Astrocyte of the hippocampus (primary cell): ENCODE results near the gene SLC25A30.
A peak's percentile ranks its signal among the peaks of the same experiment; 100 is the strongest.
"Not testable (repeated sequence)": the region's sequence is repeated elsewhere in the genome, so short reads cannot be mapped to it uniquely, and the experiment has no call there.

Experiments used
- DNase-seq: peaks from one replicate; pipeline ENCODE4 v3.0.0; 2011; ENCODE audit warnings: low read depth, low spot score

SLC25A30 gene

GRCh38 chr13:45391926-45392325, 26.2 kb downstream of the SLC25A30 start:
- DNase-seq: no peak

GRCh38 chr13:45391128-45391527, 27.0 kb downstream of the SLC25A30 start:
- not testable (repeated sequence) for DNase-seq

DNA sequence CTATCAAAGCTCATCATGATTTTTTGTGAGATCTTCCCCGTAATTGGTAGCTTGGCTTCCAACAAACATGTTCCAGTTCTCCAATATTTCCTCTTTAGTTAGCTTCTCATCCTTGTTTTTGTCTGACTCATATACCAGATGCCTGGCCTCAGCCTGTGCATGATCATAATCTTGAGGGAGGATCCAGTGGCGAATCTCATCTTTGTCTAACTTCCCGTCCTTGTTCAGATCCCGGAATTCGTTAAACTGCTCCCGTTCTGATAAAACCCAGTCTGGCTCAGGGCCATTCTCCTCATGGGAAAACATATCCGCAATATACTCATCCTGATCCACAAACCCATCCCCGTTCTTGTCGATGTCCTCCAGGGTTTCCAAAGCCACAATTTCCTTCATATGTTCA, 27.8 kb downstream of the SLC25A30 start:
- DNase-seq: not testable (repeated sequence)

DNA sequence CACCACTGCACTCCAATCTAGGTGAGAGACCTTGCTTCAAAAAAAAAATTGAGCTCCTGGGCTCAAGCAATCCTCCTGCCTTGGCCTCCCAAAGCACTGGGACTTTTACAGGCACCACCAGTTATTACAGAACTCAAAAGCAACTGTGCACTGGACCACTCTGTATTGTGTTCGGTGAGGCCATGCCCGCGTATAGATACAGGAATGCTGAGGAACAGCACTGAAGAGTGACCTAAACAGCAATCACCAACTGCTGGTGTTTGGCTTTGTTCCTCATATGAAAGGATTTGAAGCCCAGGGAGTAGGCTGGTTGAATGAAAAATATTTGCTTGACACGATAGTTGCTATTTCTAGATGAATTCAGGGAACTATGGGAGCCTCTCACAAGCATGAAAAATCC, 29.5 kb downstream of the SLC25A30 start:
- DNase-seq: no peak

DNA sequence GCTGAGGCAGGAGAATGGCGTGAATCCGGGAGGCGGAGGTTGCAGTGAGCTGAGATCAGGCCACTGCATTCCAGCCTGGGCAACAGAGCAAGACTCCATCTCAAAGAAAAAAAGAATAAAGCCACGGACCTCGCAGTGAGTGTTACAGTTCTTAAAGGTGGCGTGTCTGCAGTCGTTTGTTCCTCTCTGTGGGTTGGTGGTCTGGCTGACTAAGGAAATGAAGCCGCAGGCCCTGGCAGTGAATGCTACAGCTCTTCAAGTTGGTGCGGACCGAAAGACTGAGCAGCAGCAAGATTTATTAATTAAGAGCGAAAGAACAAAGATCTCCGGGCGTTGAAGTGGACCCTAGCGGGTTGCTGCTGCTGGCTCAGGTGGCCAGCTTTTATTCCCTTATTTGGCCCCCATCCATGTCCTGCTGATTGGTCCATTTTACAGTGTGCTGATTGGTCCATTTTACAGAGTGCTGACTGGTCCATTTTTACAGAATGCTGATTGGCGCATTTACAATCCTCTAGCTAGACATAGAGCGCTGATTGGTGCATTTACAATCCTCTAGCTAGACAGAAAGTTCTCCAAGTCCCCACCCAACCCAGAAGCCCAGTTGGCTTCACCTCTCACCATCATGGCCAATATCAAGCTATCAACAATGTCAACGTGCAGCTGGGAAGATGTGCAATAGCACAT, 31.1 kb downstream of the SLC25A30 start:
- not testable (repeated sequence) for DNase-seq

- no peak for DNase-seq
These were observed 32.1 kb downstream of the SLC25A30 start for GRCh38 chr13:45385907-45386553.

DNA sequence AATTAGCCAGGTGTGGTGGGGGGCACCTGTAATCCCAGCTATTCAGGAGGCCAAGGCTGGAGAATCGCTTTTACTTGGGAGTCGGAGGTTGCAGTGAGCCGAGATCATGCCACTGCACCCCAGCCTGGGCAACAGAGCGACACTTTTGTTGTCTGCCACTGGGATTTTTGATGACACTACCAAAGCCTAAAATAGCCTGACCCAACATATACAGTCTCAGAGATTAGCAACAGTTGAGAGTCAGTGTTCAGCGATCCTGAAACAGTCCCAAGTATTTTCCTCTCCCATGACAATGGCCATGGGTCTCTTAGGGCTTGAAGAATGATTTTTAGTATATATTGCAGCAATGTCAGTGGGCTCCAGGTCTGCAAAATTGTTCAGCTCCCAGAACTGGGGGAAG, 32.9 kb downstream of the SLC25A30 start:
- no peak for DNase-seq

DNA sequence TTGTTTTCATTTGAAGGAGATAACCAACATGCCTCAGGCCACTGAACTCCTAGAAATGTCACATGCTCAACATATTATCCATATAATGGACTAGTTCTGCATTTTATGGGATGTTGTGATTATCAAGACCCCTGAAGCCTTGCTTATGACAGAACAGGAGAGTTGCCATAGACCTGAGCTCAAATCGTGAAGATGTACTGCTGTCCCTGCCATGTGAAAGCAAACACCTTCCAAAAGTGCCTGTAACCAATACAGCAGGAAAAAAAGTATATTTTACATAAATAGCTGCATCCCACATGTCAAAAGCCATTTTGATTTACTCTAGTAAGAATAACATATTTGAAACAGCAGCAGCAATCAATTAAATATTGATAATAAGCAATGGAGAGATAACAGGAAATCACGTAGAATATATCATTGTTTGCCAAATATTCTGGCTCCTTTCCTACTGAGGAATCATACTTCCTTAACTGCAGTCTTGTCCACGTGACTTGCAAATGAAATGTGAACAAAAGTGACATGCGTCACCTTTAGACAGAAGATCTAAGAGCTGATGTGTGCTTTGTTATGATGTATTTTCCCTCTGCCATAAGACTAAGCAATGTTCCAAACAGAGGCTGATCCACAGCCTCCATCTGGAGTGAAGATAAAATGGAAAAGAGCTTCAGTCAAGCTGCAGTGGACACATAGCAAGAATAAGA, 33.5 kb downstream of the SLC25A30 start:
- DNase-seq: no peak

GRCh38 chr13:45382739-45383138, 35.4 kb downstream of the SLC25A30 start:
- not testable (repeated sequence) for DNase-seq

- DNase-seq: no peak
These were observed 37.0 kb downstream of the SLC25A30 start for GRCh38 chr13:45381196-45381595.

GRCh38 chr13:45380708-45381107, 37.5 kb downstream of the SLC25A30 start:
- not testable (repeated sequence) for DNase-seq

GRCh38 chr13:45379516-45379915, 38.7 kb downstream of the SLC25A30 start:
- DNase-seq: not testable (repeated sequence)

- not testable (repeated sequence) for DNase-seq
These were observed 39.4 kb downstream of the SLC25A30 start for GRCh38 chr13:45378786-45379185.

GRCh38 chr13:45377314-45377713, 40.9 kb downstream of the SLC25A30 start:
- DNase-seq: not testable (repeated sequence)

GRCh38 chr13:45376651-45377050, 41.5 kb downstream of the SLC25A30 start:
- not testable (repeated sequence) for DNase-seq

DNA sequence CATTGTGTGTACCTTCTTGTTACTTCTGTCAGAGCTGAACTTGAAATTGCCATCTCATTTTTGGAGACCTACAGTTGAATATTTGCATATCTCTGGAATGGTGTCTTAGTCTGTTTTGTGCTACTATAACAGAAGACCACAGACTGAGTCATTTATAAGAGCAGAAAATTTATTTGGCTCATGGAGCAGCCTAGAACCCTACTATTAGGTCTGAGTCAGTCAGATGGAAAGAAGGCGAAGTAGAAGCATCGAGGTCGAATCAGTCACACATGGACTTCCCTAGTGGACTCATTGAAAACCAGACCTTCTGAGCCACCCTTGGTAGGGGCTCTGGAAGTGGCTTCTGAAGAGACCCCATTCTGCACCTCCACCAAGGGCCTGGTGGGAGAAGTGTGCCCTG, 43.3 kb downstream of the SLC25A30 start:
- DNase-seq: no peak

- no peak for DNase-seq
These were observed 45.0 kb downstream of the SLC25A30 start for GRCh38 chr13:45373162-45373547.

- DNase-seq: no peak
These were observed 45.7 kb downstream of the SLC25A30 start for GRCh38 chr13:45372189-45373161.

GRCh38 chr13:45370922-45371406, 47.2 kb downstream of the SLC25A30 start:
- peak; percentile 95 for DNase-seq

DNA sequence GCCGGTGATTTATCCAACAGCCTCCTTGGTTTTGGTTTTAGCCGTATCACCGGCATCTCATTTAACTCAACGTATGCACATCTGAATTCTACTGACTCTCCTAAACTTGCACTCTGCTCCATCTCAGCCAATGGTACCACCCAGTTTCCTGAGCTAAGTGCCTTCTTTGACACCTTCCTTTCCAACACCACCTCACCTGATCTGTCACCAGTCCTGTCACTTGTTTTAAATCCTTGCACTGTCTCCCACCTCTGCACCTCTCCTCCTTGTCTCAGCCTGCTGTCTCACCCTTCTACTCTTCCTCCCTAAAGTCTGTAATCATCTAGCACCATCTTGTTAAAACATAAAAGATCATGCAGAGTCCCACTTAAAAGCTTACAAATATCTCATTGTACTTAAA, 49.1 kb downstream of the SLC25A30 start:
- no peak for DNase-seq

DNA sequence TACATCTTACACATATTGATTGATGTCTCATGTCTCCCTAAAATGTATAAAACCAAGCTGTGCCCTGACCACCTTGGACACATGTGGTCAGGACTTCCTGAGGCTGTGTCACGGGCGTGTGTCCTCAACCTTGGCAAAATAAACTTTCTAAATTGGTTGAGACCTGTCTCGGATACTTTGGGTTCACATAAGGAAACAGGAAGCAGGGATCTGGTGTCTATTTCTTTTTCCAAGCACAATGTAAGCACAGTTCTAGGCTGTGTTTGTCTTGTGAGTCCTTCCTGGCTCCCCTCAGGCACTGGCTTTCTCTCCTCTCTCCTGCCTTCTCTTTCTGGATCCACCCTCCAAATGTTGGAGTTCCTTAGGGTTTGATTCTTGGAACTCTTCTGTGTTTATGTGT, 49.6 kb downstream of the SLC25A30 start:
- DNase-seq: no peak
